CD14-positive monocyte (primary cell): Measurements from ENCODE around the gene MRPS6. TPM values are rescaled to one million over a fixed set of nuclear protein-coding genes. Genes with fewer than 3 reads are reported as not detected.

Experiments
- DNase-seq, 3 donors: peaks; one replicate each; pipeline ENCODE4 v3.0.0-alpha.2; 2011 to 2022
- H2AFZ ChIP-seq: 2 replicates; pipeline ENCODE4 v1.6.0; 2012; ENCODE audit warnings: mild to moderate bottlenecking, low read depth, low read length, inconsistent platforms; ENCODE audit not compliant: insufficient read depth, poor library complexity, severe bottlenecking
- H3K27ac ChIP-seq, 2 donors: 1 replicate in 1 of 2; 2 replicates in 1 of 2; pipeline ENCODE4 v1.5.1; 2012 to 2013; ENCODE audit warnings: low read length in 2 of 2, control low read depth in 1 of 2, inconsistent platforms in 1 of 2, low read depth in 1 of 2, mild to moderate bottlenecking in 1 of 2
- H3K27me3 ChIP-seq, 2 donors: one replicate each; pipeline versions ENCODE4 v1.6.0 to v1.6.1; 2011 to 2013; ENCODE audit warnings: low read length in 2 of 2; ENCODE audit not compliant: control insufficient read depth in 2 of 2, insufficient read depth in 2 of 2
- H3K36me3 ChIP-seq, 2 donors: replicated peaks in 1 of 2; 1 replicate in 1 of 2; 2 replicates in 1 of 2; pipeline versions ENCODE4 v1.5.1 to v1.6.1; 2012 to 2013; ENCODE audit warnings: low read length in 2 of 2, control low read depth in 1 of 2, inconsistent platforms in 1 of 2, mild to moderate bottlenecking in 1 of 2; ENCODE audit not compliant: insufficient read depth in 2 of 2, control insufficient read depth in 1 of 2
- H3K4me1 ChIP-seq, 2 donors: 1 replicate in 1 of 2; 2 replicates in 1 of 2; pipeline versions ENCODE4 v1.5.1 to v1.6.1; 2012 to 2013; ENCODE audit warnings: low read length in 2 of 2, control low read depth in 1 of 2, inconsistent platforms in 1 of 2, mild to moderate bottlenecking in 1 of 2, moderate library complexity in 1 of 2; ENCODE audit not compliant: insufficient read depth in 2 of 2, control insufficient read depth in 1 of 2
- H3K4me2 ChIP-seq: replicated peaks from 2 replicates; pipeline ENCODE3; 2012; ENCODE audit warnings: low read length, moderate library complexity, mild to moderate bottlenecking; ENCODE audit not compliant: poor library complexity, severe bottlenecking; ENCODE audit errors: extremely low read depth
- H3K4me3 ChIP-seq, 3 experiments: fragments of 200-600 bp in 1 of 3; sonication (generic) in 1 of 3; replicated peaks in 1 of 3; 1 replicate in 2 of 3; 2 replicates in 1 of 3; pipeline ENCODE4 v1.5.1; 2011 to 2013; ENCODE audit warnings: low read length in 3 of 3, mild to moderate bottlenecking in 3 of 3, control low read depth in 2 of 3, low read depth in 2 of 3, inconsistent platforms in 1 of 3, moderate library complexity in 1 of 3
- H3K79me2 ChIP-seq: 2 replicates; pipeline ENCODE4 v1.6.0; 2012; ENCODE audit warnings: mild to moderate bottlenecking, control low read depth, inconsistent platforms, low read length, moderate library complexity; ENCODE audit not compliant: insufficient read depth
- H3K9ac ChIP-seq: 2 replicates; pipeline ENCODE4 v1.6.0; 2017; ENCODE audit warnings: low read length, mild to moderate bottlenecking; ENCODE audit not compliant: insufficient read depth, poor library complexity, severe bottlenecking
- H3K9me3 ChIP-seq, 2 donors: replicated peaks in 1 of 2; 1 replicate in 1 of 2; 2 replicates in 1 of 2; pipeline versions ENCODE4 v1.5.1 to v1.6.1; 2012 to 2013; ENCODE audit warnings: low read length in 2 of 2, control low read depth in 1 of 2; ENCODE audit not compliant: control insufficient read depth in 1 of 2, insufficient read depth in 1 of 2
- H4K20me1 ChIP-seq: 2 replicates; pipeline ENCODE4 v1.6.0; 2012; ENCODE audit warnings: mild to moderate bottlenecking, low read length, control low read depth, moderate library complexity; ENCODE audit not compliant: insufficient read depth
- H3K27ac Mint-ChIP-seq, 7 donors: one replicate each; pipeline ENCODE4 v1.8.0; 2020; ENCODE audit warnings: mild to moderate bottlenecking in 7 of 7, mixed read lengths in 7 of 7, moderate library complexity in 6 of 7, inconsistent platforms in 2 of 7
- H3K27me3 Mint-ChIP-seq, 3 donors: one replicate each; pipeline ENCODE4 v1.8.0; 2021 to 2022; ENCODE audit warnings: low read depth in 3 of 3, mild to moderate bottlenecking in 3 of 3, mixed read lengths in 3 of 3, moderate library complexity in 3 of 3, inconsistent platforms in 1 of 3
- H3K36me3 Mint-ChIP-seq, 2 donors: one replicate each; pipeline ENCODE4 v1.8.0; 2020; ENCODE audit warnings: mixed read lengths in 2 of 2, inconsistent platforms in 1 of 2, mild to moderate bottlenecking in 1 of 2
- H3K4me1 Mint-ChIP-seq: one replicate; pipeline ENCODE4 v1.8.0; 2020; ENCODE audit warnings: mild to moderate bottlenecking, mixed read lengths
- H3K4me3 Mint-ChIP-seq, 2 donors: one replicate each; pipeline ENCODE4 v1.8.0; 2020; ENCODE audit warnings: mild to moderate bottlenecking in 2 of 2, mixed read lengths in 2 of 2, moderate library complexity in 1 of 2
- H3K9me3 Mint-ChIP-seq, 7 donors: one replicate each; pipeline ENCODE4 v1.8.0; 2020 to 2022; ENCODE audit warnings: mixed read lengths in 7 of 7, mild to moderate bottlenecking in 6 of 7, moderate library complexity in 6 of 7, inconsistent platforms in 2 of 7
- CTCF ChIP-seq: fragments of 200-600 bp; IDR thresholded peaks from one replicate; pipeline ENCODE4 v1.8.0; 2022; ENCODE audit warnings: antibody characterized with exemption, mild to moderate bottlenecking
- WGBS: methylation state at CpG from one replicate; pipeline ENCODE4 v1.1.5; 2013; ENCODE audit warnings: missing lambda C conversion rate; ENCODE audit not compliant: insufficient coverage; 5-methylcytosine and 5-hydroxymethylcytosine counted together
- intact Hi-C, 2 donors: fragments of 100-400 bp; cut with micrococcal nuclease; formaldehyde crosslinking; loops; one replicate each; pipeline versions ENCODE4 v1.15.0 to v1.15.1; 2023
- polyA plus RNA-seq, 3 donors: library from polyadenylated mRNA; depleted of rRNA in 1 of 3; unstranded in 2 of 3; stranded (reverse) in 1 of 3; fragments of 300-500 nt in 2 of 3; fragments of >200 nt in 1 of 3; fragmentation: Illumina TruSeq in 2 of 3; gene quantifications; 1 replicate in 2 of 3; 2 replicates in 1 of 3; pipeline ENCODE4 v1.2.3, GENCODE V29; 2012 to 2021

MRPS6 gene
- polyA plus RNA-seq, 3 donors, result 29.8 to 124 (median 101) TPM

GRCh38 chr21:34129901-34130715, 56.7 kb downstream of the MRPS6 start:
- Histone ChIP-seq H4K20me1 (peaks cover 40% of the 10 kb centered on the region), H3K79me2 (peaks cover 10% of the 10 kb centered on the region), H2AFZ (no peak overlapping the region), H3K4me1 (peaks cover 33 to 34% of the 10 kb centered on the region in 2 donors), H3K27ac (no peak overlapping the region), H3K4me3 (no peak overlapping the region), H3K9ac (no peak overlapping the region), H3K27me3 (no peaks in the 10 kb centered on the region), H3K4me2 (no peak overlapping the region), H3K36me3 (peaks cover 19 to 46% of the 10 kb centered on the region in 2 donors), H3K9me3 (no peaks in the 10 kb centered on the region)
- no peak for TF ChIP-seq CTCF
- WGBS, result 82% methylated on average over 3 of the region's 5 CpGs
- Mint-ChIP-seq H3K27ac (peak overlapping the region in 1 of 7 donors; percentile 61), H3K4me1 (peaks cover 54% of the 10 kb centered on the region), H3K9me3 (peaks cover 0 to 3% (median 0%) of the 10 kb centered on the region in 7 donors), H3K36me3 (peaks cover 40 to 55% of the 10 kb centered on the region in 2 donors), H3K27me3 (peaks cover 0 to 1% (median 0%) of the 10 kb centered on the region in 3 donors), H3K4me3 (no peak overlapping the region)
- intact Hi-C loops, result no loop called here
- DNase-seq, result no peak

DNA sequence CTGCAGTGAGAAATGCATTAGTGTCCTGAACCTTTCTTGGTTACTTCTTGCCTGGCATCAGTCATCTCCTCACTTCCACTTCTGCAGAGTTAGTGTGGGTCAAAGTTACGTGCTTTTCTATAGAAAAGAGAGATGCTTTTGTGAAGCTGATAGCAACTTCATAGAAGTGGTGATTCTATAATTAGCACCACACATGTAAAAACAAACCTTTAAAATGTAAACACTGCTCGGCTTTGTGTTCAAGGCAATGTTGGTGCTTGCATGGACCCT, 57.3 kb downstream of the MRPS6 start:
- Histone ChIP-seq H3K27ac (no peak overlapping the region), H3K9ac (no peak overlapping the region), H3K9me3 (no peaks in the 10 kb centered on the region), H3K79me2 (peaks cover 15% of the 10 kb centered on the region), H3K4me3 (no peak overlapping the region), H3K4me2 (no peak overlapping the region), H4K20me1 (peaks cover 42% of the 10 kb centered on the region), H3K4me1 (peaks cover 33 to 34% of the 10 kb centered on the region in 2 donors), H3K27me3 (no peaks in the 10 kb centered on the region), H2AFZ (no peak overlapping the region), H3K36me3 (peaks cover 14 to 45% of the 10 kb centered on the region in 2 donors)
- Mint-ChIP-seq H3K27ac (no peak overlapping the region), H3K27me3 (peaks cover 0 to 1% (median 0%) of the 10 kb centered on the region in 3 donors), H3K36me3 (peaks cover 40 to 56% of the 10 kb centered on the region in 2 donors), H3K4me3 (no peak overlapping the region), H3K4me1 (peaks cover 54% of the 10 kb centered on the region), H3K9me3 (peaks cover 0 to 3% (median 0%) of the 10 kb centered on the region in 7 donors)
- 100% methylated on average over 1 of the region's 2 CpGs for WGBS
- DNase-seq, result no peak
- intact Hi-C loops, result no loop called here
- no peak for TF ChIP-seq CTCF
